ENCODE results near the gene CORO2A.

DNA sequence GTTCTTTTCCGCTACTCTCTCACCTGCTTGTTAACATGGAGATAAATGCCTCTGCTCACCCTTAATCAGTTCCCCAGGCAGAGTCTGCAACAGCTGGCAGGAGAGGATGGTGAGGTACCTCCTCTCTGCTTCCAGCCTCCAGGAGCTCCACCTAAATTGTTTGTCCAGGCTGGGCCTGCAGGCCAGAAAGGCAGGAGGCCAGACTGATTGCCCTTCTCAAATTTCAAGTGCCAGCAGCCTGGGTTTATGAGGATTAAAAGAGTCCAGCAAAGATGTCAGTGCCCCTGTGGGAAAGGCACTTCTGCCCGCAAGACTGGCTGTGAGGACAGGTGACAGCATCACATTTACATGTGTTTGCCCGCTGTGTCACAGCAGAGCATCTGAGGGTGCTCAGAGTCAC, 19.8 kb downstream of the CORO2A start:
- TF ChIP-seq MYNN (CRISPR knock-in tag; IDR thresholded peaks at IDR 0.05; ENCODE audit: low read depth) = no peak
- no peak for TF ChIP-seq ZNF121 (CRISPR knock-in tag; IDR thresholded peaks at IDR 0.05)
- TF ChIP-seq JDP2 (CRISPR knock-in tag; IDR thresholded peaks at IDR 0.05; ENCODE audit: borderline replicate concordance) = no peak
- TF ChIP-seq, protein P1, sequence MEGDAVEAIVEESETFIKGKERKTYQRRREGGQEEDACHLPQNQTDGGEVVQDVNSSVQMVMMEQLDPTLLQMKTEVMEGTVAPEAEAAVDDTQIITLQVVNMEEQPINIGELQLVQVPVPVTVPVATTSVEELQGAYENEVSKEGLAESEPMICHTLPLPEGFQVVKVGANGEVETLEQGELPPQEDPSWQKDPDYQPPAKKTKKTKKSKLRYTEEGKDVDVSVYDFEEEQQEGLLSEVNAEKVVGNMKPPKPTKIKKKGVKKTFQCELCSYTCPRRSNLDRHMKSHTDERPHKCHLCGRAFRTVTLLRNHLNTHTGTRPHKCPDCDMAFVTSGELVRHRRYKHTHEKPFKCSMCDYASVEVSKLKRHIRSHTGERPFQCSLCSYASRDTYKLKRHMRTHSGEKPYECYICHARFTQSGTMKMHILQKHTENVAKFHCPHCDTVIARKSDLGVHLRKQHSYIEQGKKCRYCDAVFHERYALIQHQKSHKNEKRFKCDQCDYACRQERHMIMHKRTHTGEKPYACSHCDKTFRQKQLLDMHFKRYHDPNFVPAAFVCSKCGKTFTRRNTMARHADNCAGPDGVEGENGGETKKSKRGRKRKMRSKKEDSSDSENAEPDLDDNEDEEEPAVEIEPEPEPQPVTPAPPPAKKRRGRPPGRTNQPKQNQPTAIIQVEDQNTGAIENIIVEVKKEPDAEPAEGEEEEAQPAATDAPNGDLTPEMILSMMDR (CRISPR knock-in tag; IDR thresholded peaks at IDR 0.05) = no peak
- TF ChIP-seq KMT2A (CRISPR knock-in tag; IDR thresholded peaks at IDR 0.05) = no peak
- no peak for TF ChIP-seq FOXP1 (IDR thresholded peaks at IDR 0.05)
- no peak for TF ChIP-seq FOXP1 (CRISPR knock-in tag; IDR thresholded peaks at IDR 0.05)
- TF ChIP-seq ZBTB42 (CRISPR knock-in tag; IDR thresholded peaks at IDR 0.05) = no peak
- no peak for TF ChIP-seq CHD2 (IDR thresholded peaks at IDR 0.05; ENCODE audit: low read depth, low read length)
- no peak for TF ChIP-seq ZNF605 (CRISPR knock-in tag; IDR thresholded peaks at IDR 0.05)

All from HepG2 (cell line).